Neural cell (in vitro differentiated cells): ENCODE results near the gene AGPAT4.

Experiments
- CTCF ChIP-seq: fragments of 450-650 bp; IDR thresholded peaks from 2 replicates; pipeline ENCODE4 v1.5.1; 2014; ENCODE audit warnings: antibody characterized with exemption, mild to moderate bottlenecking, moderate library complexity; ENCODE audit not compliant: poor library complexity, severe bottlenecking
- EP300 ChIP-seq: fragments of 450-650 bp; conservative IDR thresholded peaks from 2 replicates; pipeline ENCODE4 v1.6.1; 2014; ENCODE audit warnings: antibody characterized with exemption, mild to moderate bottlenecking, moderate library complexity; ENCODE audit not compliant: poor library complexity, severe bottlenecking
- EZH2 ChIP-seq: fragments of 200-600, 300-800 bp; shearing (Covaris generic), sonication (generic); IDR thresholded peaks from 2 replicates; pipeline ENCODE4 v1.6.1; 2014; ENCODE audit warnings: antibody characterized with exemption, low read length, borderline replicate concordance, mild to moderate bottlenecking; ENCODE audit not compliant: insufficient read depth, poor library complexity, severe bottlenecking
- MXI1 ChIP-seq: fragments of 450-650 bp; conservative IDR thresholded peaks from 2 replicates; pipeline ENCODE4 v1.6.1; 2014; ENCODE audit warnings: antibody characterized with exemption, mild to moderate bottlenecking; ENCODE audit not compliant: poor library complexity, severe bottlenecking
- POLR2AphosphoS5 ChIP-seq: IDR thresholded peaks from 2 replicates; pipeline ENCODE4 v1.6.1; 2012
- RAD21 ChIP-seq: fragments of 450-650 bp; conservative IDR thresholded peaks from 2 replicates; pipeline ENCODE4 v1.6.1; 2014; ENCODE audit warnings: antibody characterized with exemption, mild to moderate bottlenecking, moderate library complexity
- REST ChIP-seq: IDR thresholded peaks from 2 replicates; pipeline ENCODE4 v1.6.1; 2012; ENCODE audit warnings: borderline replicate concordance
- SMC3 ChIP-seq: fragments of 450-650 bp; conservative IDR thresholded peaks from 2 replicates; pipeline ENCODE4 v1.6.1; 2014; ENCODE audit warnings: antibody characterized with exemption, mild to moderate bottlenecking, moderate library complexity; ENCODE audit not compliant: poor library complexity
- TAF1 ChIP-seq: IDR thresholded peaks from 2 replicates; pipeline ENCODE4 v1.6.1; 2012; ENCODE audit warnings: low read depth

GRCh38 chr6:161128680-161129196 lies 145.1 kb downstream of the AGPAT4 start:
- TF ChIP-seq CTCF (no peak), EP300 (no peak), REST (no peak), TAF1 (no peak), POLR2AphosphoS5 (peak; percentile 7), RAD21 (no peak), SMC3 (no peak), EZH2 (no peak), MXI1 (no peak)
